Glutamatergic neuron (in vitro differentiated cells): Measurements from ENCODE around the gene LYSMD3. TPM values are rescaled to one million over a fixed set of nuclear protein-coding genes. Genes with fewer than 3 reads are reported as not detected.

Experiments used
- DNase-seq: peaks from one replicate; pipeline ENCODE4 v3.0.0; 2022
- H3K27ac Mint-ChIP-seq: one replicate; pipeline ENCODE4 v1.8.0; 2020; ENCODE audit warnings: mild to moderate bottlenecking, mixed read lengths, inconsistent platforms; ENCODE audit not compliant: unreplicated experiment
- H3K27me3 Mint-ChIP-seq: one replicate; pipeline ENCODE4 v1.8.0; 2020; ENCODE audit warnings: mild to moderate bottlenecking, moderate library complexity, mixed read lengths, inconsistent platforms; ENCODE audit not compliant: unreplicated experiment
- H3K36me3 Mint-ChIP-seq: one replicate; pipeline ENCODE4 v1.8.0; 2020; ENCODE audit warnings: mild to moderate bottlenecking, mixed read lengths, inconsistent platforms; ENCODE audit not compliant: unreplicated experiment
- H3K4me1 Mint-ChIP-seq: one replicate; pipeline ENCODE4 v1.8.0; 2020; ENCODE audit warnings: mild to moderate bottlenecking, low read depth, mixed read lengths, inconsistent platforms; ENCODE audit not compliant: unreplicated experiment
- H3K4me3 Mint-ChIP-seq: one replicate; pipeline ENCODE4 v1.8.0; 2020; ENCODE audit warnings: mild to moderate bottlenecking, mixed read lengths, inconsistent platforms; ENCODE audit not compliant: unreplicated experiment
- H3K9me3 Mint-ChIP-seq: one replicate; pipeline ENCODE4 v1.8.0; 2020; ENCODE audit warnings: mild to moderate bottlenecking, moderate library complexity, mixed read lengths, inconsistent platforms; ENCODE audit not compliant: unreplicated experiment
- total RNA-seq: library from RNA; stranded (reverse); fragmentation: NEBNext Ultra II Directional; extraction: Animal tissue kit (Norgen Biotek cat#: 25700); gene quantifications from one replicate; pipeline ENCODE4 v1.2.1, GENCODE V29; 2021; ENCODE audit not compliant: unreplicated experiment
- TF ChIP-seq, protein P1 (sequence below): fragments of 200-600 bp; sonication (generic); IDR thresholded peaks from one replicate; pipeline ENCODE4 v1.5.0; 2021; ENCODE audit not compliant: partially characterized antibody, unreplicated experiment

LYSMD3 gene
- total RNA-seq, 1 donor from 2014 or later, result 7.8 TPM

GRCh38 chr5:90569084-90569483 lies 39.7 kb upstream of the LYSMD3 start:
- Mint-ChIP-seq H3K9me3 (peaks cover 10% of the 10 kb centered on the region), H3K27me3 (no peaks in the 10 kb centered on the region), H3K4me3 (no peak overlapping the region), H3K4me1 (no peaks in the 10 kb centered on the region), H3K36me3 (peaks cover 11% of the 10 kb centered on the region), H3K27ac (no peak overlapping the region)
- no peak for DNase-seq
- TF ChIP-seq, protein P1, sequence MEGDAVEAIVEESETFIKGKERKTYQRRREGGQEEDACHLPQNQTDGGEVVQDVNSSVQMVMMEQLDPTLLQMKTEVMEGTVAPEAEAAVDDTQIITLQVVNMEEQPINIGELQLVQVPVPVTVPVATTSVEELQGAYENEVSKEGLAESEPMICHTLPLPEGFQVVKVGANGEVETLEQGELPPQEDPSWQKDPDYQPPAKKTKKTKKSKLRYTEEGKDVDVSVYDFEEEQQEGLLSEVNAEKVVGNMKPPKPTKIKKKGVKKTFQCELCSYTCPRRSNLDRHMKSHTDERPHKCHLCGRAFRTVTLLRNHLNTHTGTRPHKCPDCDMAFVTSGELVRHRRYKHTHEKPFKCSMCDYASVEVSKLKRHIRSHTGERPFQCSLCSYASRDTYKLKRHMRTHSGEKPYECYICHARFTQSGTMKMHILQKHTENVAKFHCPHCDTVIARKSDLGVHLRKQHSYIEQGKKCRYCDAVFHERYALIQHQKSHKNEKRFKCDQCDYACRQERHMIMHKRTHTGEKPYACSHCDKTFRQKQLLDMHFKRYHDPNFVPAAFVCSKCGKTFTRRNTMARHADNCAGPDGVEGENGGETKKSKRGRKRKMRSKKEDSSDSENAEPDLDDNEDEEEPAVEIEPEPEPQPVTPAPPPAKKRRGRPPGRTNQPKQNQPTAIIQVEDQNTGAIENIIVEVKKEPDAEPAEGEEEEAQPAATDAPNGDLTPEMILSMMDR, result no peak

DNA sequence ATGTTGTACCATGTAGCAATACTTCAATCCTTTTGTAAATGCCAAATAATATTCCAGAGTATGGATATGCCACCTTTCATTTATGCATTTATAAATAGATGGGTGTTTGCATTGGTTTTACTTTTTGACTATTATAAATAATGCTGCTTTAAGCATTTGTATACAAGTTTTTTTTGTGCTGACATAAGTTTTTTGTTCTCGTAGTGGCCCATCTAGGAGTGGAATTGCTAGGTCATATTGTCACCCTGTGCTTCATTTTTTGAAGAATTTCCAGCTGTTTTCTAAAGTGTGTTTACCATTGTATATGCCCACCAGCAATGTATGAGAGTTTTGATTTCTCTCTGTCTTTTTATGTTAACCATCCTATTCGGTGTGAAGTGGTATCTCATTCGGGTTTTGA lies 36.1 kb upstream of the LYSMD3 start:
- H3K36me3 Mint-ChIP-seq, result peaks cover 9% of the 10 kb centered on the region
- no peak overlapping the region for H3K4me3 Mint-ChIP-seq
- TF ChIP-seq, protein P1, result no peak
- H3K27ac Mint-ChIP-seq, result no peak overlapping the region
- no peaks in the 10 kb centered on the region for H3K27me3 Mint-ChIP-seq
- H3K9me3 Mint-ChIP-seq, result peaks cover 7% of the 10 kb centered on the region
- DNase-seq, result no peak
- peaks cover 11% of the 10 kb centered on the region for H3K4me1 Mint-ChIP-seq

- H3K9me3 Mint-ChIP-seq, result peaks cover 4% of the 10 kb centered on the region
- no peak overlapping the region for H3K27ac Mint-ChIP-seq
- peaks cover 4% of the 10 kb centered on the region for H3K36me3 Mint-ChIP-seq
- peaks cover 13% of the 10 kb centered on the region for H3K4me1 Mint-ChIP-seq
- DNase-seq, result no peak
- H3K4me3 Mint-ChIP-seq, result no peak overlapping the region
- TF ChIP-seq, protein P1, result no peak
- H3K27me3 Mint-ChIP-seq, result peaks cover 2% of the 10 kb centered on the region
Measured at GRCh38 chr5:90563108-90563507, 33.7 kb upstream of the LYSMD3 start.

DNA sequence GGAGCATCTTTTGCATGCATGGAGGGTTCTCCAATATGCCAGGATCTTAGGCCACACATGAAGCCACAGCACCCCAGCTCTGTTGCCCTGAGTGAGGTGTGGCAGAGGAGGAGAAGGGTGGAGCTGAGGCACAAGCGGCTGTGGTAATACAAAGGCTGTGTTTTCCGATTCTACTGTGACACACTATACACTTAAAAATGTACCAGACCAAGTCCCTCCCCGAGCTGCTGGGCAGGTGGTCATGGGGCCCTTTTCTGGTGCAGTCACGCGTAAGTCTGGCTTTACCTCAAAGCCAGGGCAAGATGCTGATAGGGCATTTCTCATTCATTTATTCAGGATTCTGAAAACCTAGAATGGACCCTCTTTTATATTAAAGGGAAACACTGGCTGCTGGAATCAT lies 33.0 kb upstream of the LYSMD3 start:
- DNase-seq, result no peak
- Mint-ChIP-seq H3K27me3 (peaks cover 2% of the 10 kb centered on the region), H3K4me3 (peak overlapping the region; percentile 23), H3K9me3 (peaks cover 5% of the 10 kb centered on the region), H3K27ac (peak overlapping the region; percentile 52), H3K4me1 (peaks cover 13% of the 10 kb centered on the region), H3K36me3 (peaks cover 4% of the 10 kb centered on the region)
- TF ChIP-seq, protein P1, result no peak

DNA sequence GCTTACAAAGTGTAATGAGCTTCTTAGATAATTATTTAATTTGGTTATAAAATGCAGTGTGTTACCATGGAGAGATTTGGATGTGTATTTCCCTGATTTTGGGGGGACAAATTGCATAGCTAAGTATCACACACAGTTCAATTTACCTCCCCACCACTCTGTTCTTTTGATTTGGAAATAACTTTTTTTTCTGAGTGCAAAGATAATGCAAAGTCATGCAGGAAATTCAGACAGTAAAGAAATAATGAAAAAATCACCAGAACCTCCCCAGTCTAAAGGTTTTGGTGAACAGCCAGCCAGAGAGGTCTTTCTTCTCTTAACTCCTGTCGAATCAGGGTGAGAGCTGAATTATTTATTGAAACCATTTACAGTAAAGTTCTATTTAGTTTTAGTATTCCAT lies 32.4 kb upstream of the LYSMD3 start:
- TF ChIP-seq, protein P1, result no peak
- Mint-ChIP-seq H3K9me3 (peaks cover 5% of the 10 kb centered on the region), H3K27ac (no peak overlapping the region), H3K27me3 (peaks cover 2% of the 10 kb centered on the region), H3K4me3 (no peak overlapping the region), H3K36me3 (peaks cover 4% of the 10 kb centered on the region), H3K4me1 (peaks cover 13% of the 10 kb centered on the region)
- DNase-seq, result no peak
